Right cardiac atrium (tissue), 5 donors: ENCODE data around the gene KLHL26. TPM values are rescaled to one million over a fixed set of nuclear protein-coding genes. Genes with fewer than 3 reads are reported as not detected.

Source experiments
- ATAC-seq, 2 donors: fragments of 200-7000 bp; cut with Tn5 transposase; one replicate each; pipeline versions ENCODE4 v1.8.0 to v1.9.1; 2020; ENCODE audit warnings: moderate library complexity in 2 of 2, mild to moderate bottlenecking in 1 of 2
- DNase-seq, 3 donors: peaks; one replicate each; pipeline ENCODE4 v3.0.0-alpha.2; 2020
- H3K27ac ChIP-seq: one replicate; pipeline ENCODE4 v1.5.1; 2013; ENCODE audit warnings: mild to moderate bottlenecking, low read length, control low read depth, moderate library complexity
- H3K27me3 ChIP-seq: one replicate; pipeline ENCODE4 v1.6.1; 2013; ENCODE audit not compliant: control insufficient read depth, insufficient read depth
- H3K4me1 ChIP-seq: one replicate; pipeline ENCODE4 v1.6.1; 2013; ENCODE audit warnings: low read length; ENCODE audit not compliant: control insufficient read depth, insufficient read depth
- H3K4me3 ChIP-seq: one replicate; pipeline ENCODE4 v1.5.1; 2013; ENCODE audit warnings: low read length, control low read depth
- H3K9me3 ChIP-seq: one replicate; pipeline ENCODE4 v1.6.1; 2013; ENCODE audit warnings: low read length; ENCODE audit not compliant: control insufficient read depth
- WGBS: extraction: QIAGEN DNeasy Blood & Tissue Kit; methylation state at CpG from one replicate; pipeline ENCODE4 v1.1.7; 2013; 5-methylcytosine and 5-hydroxymethylcytosine counted together
- intact Hi-C, 4 donors: fragments of 100-400 bp; cut with DNase I; formaldehyde crosslinking; loops; one replicate each; pipeline versions ENCODE4 v1.11.0 to v1.14.0; 2022 to 2023
- polyA plus RNA-seq: library from polyadenylated mRNA; stranded (reverse); fragments of 200-250 nt; gene quantifications from one replicate; pipeline ENCODE4 v1.2.3, GENCODE V29; 2013
- total RNA-seq, 4 donors: library from RNA; stranded (reverse); fragmentation: NEBNext Ultra II Directional; extraction: Animal tissue kit (Norgen Biotek cat#: 25700); gene quantifications; one replicate each; pipeline ENCODE4 v1.2.1, GENCODE V29; 2021
- donor health status: healthy with polysubstance abuse.
- donor health status: DM: no; HTN: yes; CAD: no.
- donor health status: DM: no; HTN: no; CAD: no.
- donor health status: DM: no; HTN: yes; CAD: no; lungs with severe emphysema.
- donor health status: DM: yes; HTN: yes; CAD: no.

Gene KLHL26
- total and polyA plus RNA-seq, 5 donors, result 5.1 to 14.4 (median 9.0) TPM

GRCh38 chr19:18660939-18661670, 24.3 kb downstream of the KLHL26 start:
- Histone ChIP-seq H3K27me3 (no peaks in the 10 kb centered on the region), H3K9me3 (no peaks in the 10 kb centered on the region), H3K4me1 (peaks cover 16% of the 10 kb centered on the region), H3K4me3 (no peak overlapping the region), H3K27ac (peak overlapping the region; percentile 13)
- no peak for ATAC-seq
- DNase-seq, result no peak
- intact Hi-C loops, result no loop called here
- 78% methylated on average over 10 of the region's 10 CpGs for WGBS

GRCh38 chr19:18662972-18663732, 26.3 kb downstream of the KLHL26 start:
- intact Hi-C loops, result no loop called here
- no peaks in the 10 kb centered on the region for H3K27me3 ChIP-seq
- no peak overlapping the region for H3K4me3 ChIP-seq
- no peaks in the 10 kb centered on the region for H3K9me3 ChIP-seq
- peak in 1 of 3 donors; percentile 56 for DNase-seq
- peaks cover 5% of the 10 kb centered on the region for H3K4me1 ChIP-seq
- no peak overlapping the region for H3K27ac ChIP-seq
- WGBS, result 78% methylated on average over 15 of the region's 15 CpGs
- no peak for ATAC-seq

- no peak overlapping the region for H3K27ac ChIP-seq
- ATAC-seq, result no peak
- peaks cover 2% of the 10 kb centered on the region for H3K4me1 ChIP-seq
- no peak overlapping the region for H3K4me3 ChIP-seq
- WGBS, result 83% methylated on average over 14 of the region's 14 CpGs
- no peaks in the 10 kb centered on the region for H3K9me3 ChIP-seq
- intact Hi-C loops, result no loop called here
- H3K27me3 ChIP-seq, result no peaks in the 10 kb centered on the region
- DNase-seq, result peak in 1 of 3 donors; percentile 49
Measured at GRCh38 chr19:18663940-18664530, 27.2 kb downstream of the KLHL26 start.

- peak overlapping the region; percentile 55 for H3K27ac ChIP-seq
- intact Hi-C loops, result no loop called here
- no peaks in the 10 kb centered on the region for H3K9me3 ChIP-seq
- H3K4me3 ChIP-seq, result no peak overlapping the region
- H3K27me3 ChIP-seq, result no peaks in the 10 kb centered on the region
- ATAC-seq (peak; percentile 52 to 66), DNase-seq (peak; percentile 58 to 77 (median 76))
- H3K4me1 ChIP-seq, result no peaks in the 10 kb centered on the region
- 72% methylated on average over 22 of the region's 22 CpGs for WGBS
Measured at GRCh38 chr19:18665771-18666202, 29.0 kb downstream of the KLHL26 start.

- Histone ChIP-seq H3K4me1 (no peaks in the 10 kb centered on the region), H3K4me3 (no peak overlapping the region), H3K27ac (peak overlapping the region; percentile 55), H3K9me3 (no peaks in the 10 kb centered on the region), H3K27me3 (no peaks in the 10 kb centered on the region)
- ATAC-seq (peak in 1 of 2 donors; percentile 24), DNase-seq (no peak)
- WGBS, result 68% methylated on average over 12 of the region's 12 CpGs
- intact Hi-C loops, result no loop called here
Measured at GRCh38 chr19:18666317-18666716, 29.5 kb downstream of the KLHL26 start.

GRCh38 chr19:18666784-18667183, 30.0 kb downstream of the KLHL26 start:
- no peak overlapping the region for H3K4me3 ChIP-seq
- ATAC-seq (no peak), DNase-seq (no peak)
- intact Hi-C loops, result no loop called here
- no peaks in the 10 kb centered on the region for H3K27me3 ChIP-seq
- H3K4me1 ChIP-seq, result no peaks in the 10 kb centered on the region
- 81% methylated on average over 5 of the region's 5 CpGs for WGBS
- H3K27ac ChIP-seq, result no peak overlapping the region
- no peaks in the 10 kb centered on the region for H3K9me3 ChIP-seq

- DNase-seq, result peak in 2 of 3 donors; percentile 45 to 76
- intact Hi-C loops, result no loop called here
- ATAC-seq, result no peak
- H3K27me3 ChIP-seq, result no peaks in the 10 kb centered on the region
- WGBS, result 95% methylated on average over 55 of the region's 55 CpGs
- H3K4me3 ChIP-seq, result no peak overlapping the region
- H3K4me1 ChIP-seq, result peaks cover 3% of the 10 kb centered on the region
- H3K9me3 ChIP-seq, result no peaks in the 10 kb centered on the region
- H3K27ac ChIP-seq, result no peak overlapping the region
Measured at GRCh38 chr19:18667531-18668251, 30.9 kb downstream of the KLHL26 start.

- Histone ChIP-seq H3K4me3 (no peak overlapping the region), H3K9me3 (no peaks in the 10 kb centered on the region), H3K27ac (no peak overlapping the region), H3K4me1 (peaks cover 3% of the 10 kb centered on the region), H3K27me3 (no peaks in the 10 kb centered on the region)
- peak in 1 of 3 donors; percentile 55 for DNase-seq
- 98% methylated on average over 38 of the region's 38 CpGs for WGBS
- ATAC-seq, result no peak
- intact Hi-C loops, result no loop called here
Measured at GRCh38 chr19:18668252-18668631, 31.4 kb downstream of the KLHL26 start.

GRCh38 chr19:18668744-18669523, 32.1 kb downstream of the KLHL26 start:
- ATAC-seq, result no peak
- Histone ChIP-seq H3K9me3 (no peaks in the 10 kb centered on the region), H3K27ac (no peak overlapping the region), H3K4me1 (peaks cover 3% of the 10 kb centered on the region), H3K27me3 (no peaks in the 10 kb centered on the region), H3K4me3 (no peak overlapping the region)
- intact Hi-C loops, result no loop called here
- DNase-seq, result peak in 1 of 3 donors; percentile 52
- WGBS, result 95% methylated on average over 58 of the region's 58 CpGs

GRCh38 chr19:18669524-18669817, 32.6 kb downstream of the KLHL26 start:
- no peak for ATAC-seq
- peaks cover 3% of the 10 kb centered on the region for H3K4me1 ChIP-seq

More at GRCh38 chr19:18669524-18669817, 32.6 kb downstream of the KLHL26 start:
- WGBS, result 91% methylated on average over 12 of the region's 12 CpGs
- H3K4me3 ChIP-seq, result no peak overlapping the region
- no peak overlapping the region for H3K27ac ChIP-seq
- H3K27me3 ChIP-seq, result no peaks in the 10 kb centered on the region
- intact Hi-C loops, result no loop called here
- no peak for DNase-seq
- H3K9me3 ChIP-seq, result no peaks in the 10 kb centered on the region
